H1 (cell line): Measurements from ENCODE around the gene TRAP1. TPM values are rescaled to one million over a fixed set of nuclear protein-coding genes. Genes with fewer than 3 reads are reported as not detected.

ENCODE experiments used
- CTCF ChIA-PET: fragments of 300-600 bp; sonication (Branson Sonifier 250); formaldehyde crosslinking; loops from one replicate; lab custom pipeline; 2021; ENCODE audit not compliant: partially characterized antibody; lab: Charles Lee
- POLR2A ChIA-PET: fragments of 300-600 bp; sonication (Branson Sonifier 250); formaldehyde crosslinking; loops from one replicate; lab custom pipeline; 2021; ENCODE audit warnings: inconsistent platforms; ENCODE audit not compliant: partially characterized antibody; lab: Charles Lee
- DNase-seq, 2 experiments: peaks; one replicate each; pipeline versions ENCODE4 v3.0.0 to v3.0.0-alpha.2; 2010 to 2022; ENCODE audit warnings: low spot score in 2 of 2, low read depth in 1 of 2, mixed read lengths in 1 of 2
- FAIRE-seq: peaks from 2 replicates; lab custom pipeline; 2011; peaks lifted over from hg19 to GRCh38; lab: Jason Lieb, UNC
- H2AFZ ChIP-seq: 2 replicates; pipeline ENCODE4 v1.8.1; 2012; ENCODE audit warnings: low read length, inconsistent platforms
- H2AK5ac ChIP-seq: 2 replicates; pipeline ENCODE4 v1.6.1; 2013; ENCODE audit warnings: low read depth, low read length
- H2BK120ac ChIP-seq: replicated peaks from 2 replicates; pipeline ENCODE3; 2013; ENCODE audit warnings: low read depth, low read length, inconsistent platforms
- H2BK12ac ChIP-seq: 2 replicates; pipeline ENCODE4 v1.6.1; 2013; ENCODE audit warnings: low read depth, low read length
- H2BK15ac ChIP-seq: 2 replicates; pipeline ENCODE4 v1.6.1; 2013; ENCODE audit warnings: low read length
- H2BK20ac ChIP-seq: 2 replicates; pipeline ENCODE4 v1.6.1; 2013; ENCODE audit warnings: low read length
- H2BK5ac ChIP-seq: 2 replicates; pipeline ENCODE4 v1.6.1; 2013; ENCODE audit warnings: low read depth, low read length
- H3K14ac ChIP-seq: 2 replicates; pipeline ENCODE4 v1.6.1; 2013; ENCODE audit warnings: inconsistent platforms; ENCODE audit not compliant: insufficient read length
- H3K18ac ChIP-seq: 2 replicates; pipeline ENCODE4 v1.6.1; 2013; ENCODE audit warnings: low read length; ENCODE audit errors: extremely low read depth
- H3K23ac ChIP-seq: 2 replicates; pipeline ENCODE4 v1.6.1; 2013; ENCODE audit warnings: inconsistent platforms; ENCODE audit not compliant: insufficient read length
- H3K23me2 ChIP-seq: 2 replicates; pipeline ENCODE4 v1.6.1; 2013; ENCODE audit warnings: low read depth, low read length
- H3K27ac ChIP-seq: 2 replicates; pipeline ENCODE4 v1.6.1; 2011; ENCODE audit warnings: low read depth, low read length, inconsistent platforms
- H3K27me3 ChIP-seq, 4 experiments: replicated peaks in 1 of 4; 1 replicate in 1 of 4; 2 replicates in 3 of 4; pipeline versions ENCODE4 v1.6.1 to v1.8.1; 2011 to 2013; ENCODE audit warnings: low read length in 3 of 4, mild to moderate bottlenecking in 3 of 4, inconsistent platforms in 2 of 4, mixed read lengths in 2 of 4, moderate library complexity in 1 of 4; ENCODE audit not compliant: control insufficient read depth in 3 of 4, insufficient read depth in 3 of 4; ENCODE audit errors: extremely low read depth in 1 of 4
- H3K36me3 ChIP-seq, 4 experiments: 2 replicates each; pipeline versions ENCODE4 v1.6.1 to v1.8.1; 2011 to 2013; ENCODE audit warnings: mild to moderate bottlenecking in 4 of 4, low read length in 3 of 4, moderate library complexity in 2 of 4, control low read depth in 1 of 4, inconsistent platforms in 1 of 4; ENCODE audit not compliant: insufficient read depth in 4 of 4, control insufficient read depth in 2 of 4
- H3K4ac ChIP-seq: replicated peaks from 2 replicates; pipeline ENCODE3; 2013; ENCODE audit warnings: low read length, low read depth, mixed read lengths, inconsistent platforms; ENCODE audit not compliant: insufficient read length
- H3K4me1 ChIP-seq, 4 experiments: replicated peaks in 1 of 4; 1 replicate in 1 of 4; 2 replicates in 3 of 4; pipeline versions ENCODE4 v1.6.1 to v1.8.1; 2011 to 2013; ENCODE audit warnings: low read length in 3 of 4, inconsistent platforms in 2 of 4, mixed read lengths in 1 of 4; ENCODE audit not compliant: insufficient read depth in 4 of 4, control insufficient read depth in 3 of 4
- H3K4me2 ChIP-seq, 2 experiments: 2 replicates each; pipeline versions ENCODE4 v1.6.1 to v1.8.1; 2011 to 2013; ENCODE audit warnings: low read depth in 2 of 2, low read length in 2 of 2, control low read depth in 1 of 2, inconsistent platforms in 1 of 2, mild to moderate bottlenecking in 1 of 2; ENCODE audit not compliant: insufficient read depth in 1 of 2
- H3K4me3 ChIP-seq, 4 experiments: fragments of 200-600, 300-600 bp in 1 of 4; sonication (generic), shearing (Covaris generic), sonication (Bioruptor Twin) in 1 of 4; 2 replicates each; pipeline versions ENCODE4 v1.5.1 to v1.8.1; 2011 to 2016; ENCODE audit warnings: low read length in 4 of 4, low read depth in 3 of 4, control low read depth in 2 of 4, inconsistent platforms in 2 of 4, mild to moderate bottlenecking in 2 of 4, mixed read lengths in 1 of 4, moderate library complexity in 1 of 4; ENCODE audit not compliant: insufficient read depth in 2 of 4; ENCODE audit errors: extremely low read depth in 1 of 4
- H3K56ac ChIP-seq: replicated peaks from 2 replicates; pipeline ENCODE3; 2013; ENCODE audit warnings: low read depth, mild to moderate bottlenecking, mixed read lengths, low read length, inconsistent platforms; ENCODE audit not compliant: insufficient read length
- H3K79me1 ChIP-seq: 2 replicates; pipeline ENCODE4 v1.6.1; 2013; ENCODE audit warnings: low read depth, low read length, control low read depth
- H3K79me2 ChIP-seq, 2 experiments: 2 replicates each; pipeline versions ENCODE4 v1.6.1 to v1.8.1; 2012 to 2013; ENCODE audit warnings: low read length in 2 of 2, mild to moderate bottlenecking in 2 of 2, inconsistent platforms in 1 of 2; ENCODE audit not compliant: insufficient read depth in 2 of 2, control insufficient read depth in 1 of 2
- H3K9ac ChIP-seq, 4 experiments: replicated peaks in 1 of 4; 1 replicate in 1 of 4; 2 replicates in 3 of 4; pipeline versions ENCODE4 v1.6.1 to v1.8.1; 2011 to 2013; ENCODE audit warnings: low read depth in 3 of 4, low read length in 3 of 4, control low read depth in 2 of 4, mild to moderate bottlenecking in 2 of 4, moderate library complexity in 2 of 4, inconsistent platforms in 1 of 4; ENCODE audit errors: extremely low read depth in 1 of 4
- H3K9me3 ChIP-seq, 2 experiments: 2 replicates each; pipeline versions ENCODE4 v1.6.1 to v1.8.1; 2012 to 2013; ENCODE audit warnings: mild to moderate bottlenecking in 2 of 2, moderate library complexity in 2 of 2, control low read depth in 1 of 2, inconsistent platforms in 1 of 2, low read depth in 1 of 2, low read length in 1 of 2, mixed read lengths in 1 of 2; ENCODE audit not compliant: insufficient read depth in 2 of 2
- H4K20me1 ChIP-seq, 2 experiments: replicated peaks in 1 of 2; 2 replicates each; pipeline versions ENCODE3 to v1.8.1; 2011 to 2013; ENCODE audit warnings: inconsistent platforms in 2 of 2, low read length in 2 of 2, mild to moderate bottlenecking in 1 of 2; ENCODE audit not compliant: insufficient read depth in 2 of 2, control insufficient read depth in 1 of 2
- H4K5ac ChIP-seq: 2 replicates; pipeline ENCODE4 v1.6.1; 2013; ENCODE audit warnings: low read length, low read depth, mixed read lengths, inconsistent platforms; ENCODE audit not compliant: insufficient read length
- H4K8ac ChIP-seq: 2 replicates; pipeline ENCODE4 v1.8.0; 2013; ENCODE audit warnings: mild to moderate bottlenecking, moderate library complexity, low read length, inconsistent platforms; ENCODE audit not compliant: insufficient read depth; ENCODE audit errors: extremely low read depth
- H4K91ac ChIP-seq: replicated peaks from 2 replicates; pipeline ENCODE3; 2013; ENCODE audit warnings: low read length, mixed read lengths, inconsistent platforms; ENCODE audit not compliant: insufficient read length
- CTBP2 ChIP-seq: IDR thresholded peaks from 2 replicates; pipeline ENCODE4 v1.7.0; 2011; ENCODE audit warnings: borderline replicate concordance, mild to moderate bottlenecking, moderate library complexity, mixed read lengths, low read length; ENCODE audit not compliant: insufficient read depth, insufficient read length
- E2F6 ChIP-seq: IDR thresholded peaks from 2 replicates; pipeline ENCODE4 v1.6.1; 2012; ENCODE audit warnings: inconsistent platforms
- FOSL1 ChIP-seq: IDR thresholded peaks from 2 replicates; pipeline ENCODE4 v1.6.1; 2011; ENCODE audit warnings: mild to moderate bottlenecking, low read depth, low read length, moderate library complexity; ENCODE audit not compliant: insufficient read depth
- GABPA ChIP-seq: IDR thresholded peaks from 2 replicates; pipeline ENCODE4 v1.6.1; 2011; ENCODE audit warnings: mild to moderate bottlenecking, low read length, moderate library complexity, borderline replicate concordance; ENCODE audit not compliant: insufficient read depth
- MAX ChIP-seq: IDR thresholded peaks from 2 replicates; pipeline ENCODE4 v1.6.1; 2012; ENCODE audit warnings: inconsistent platforms
- SRF ChIP-seq: IDR thresholded peaks from 2 replicates; pipeline ENCODE4 v1.6.1; 2011; ENCODE audit warnings: mild to moderate bottlenecking, low read depth, low read length, moderate library complexity
- TAF7 ChIP-seq: optimal IDR thresholded peaks from 2 replicates; pipeline ENCODE3; 2011; ENCODE audit warnings: low read depth, mild to moderate bottlenecking, inconsistent platforms, low read length, moderate library complexity, borderline replicate concordance
- USF2 ChIP-seq: IDR thresholded peaks from 2 replicates; pipeline ENCODE4 v1.6.1; 2011; ENCODE audit warnings: low read length, improper control_type of control experiment
- WGBS, 2 experiments: shearing (Covaris generic) in 1 of 2; methylation state at CpG; one replicate each; pipeline versions ENCODE4 v1.1.6 to v1.1.7; 2013 to 2015; ENCODE audit warnings: low lambda C conversion rate in 2 of 2, mixed read lengths in 2 of 2, inconsistent platforms in 1 of 2, low coverage in 1 of 2, missing lambda C conversion rate in 1 of 2; ENCODE audit not compliant: insufficient replicate concordance in 2 of 2, insufficient coverage in 1 of 2, insufficient read length in 1 of 2; ENCODE audit errors: extremely low coverage in 1 of 2, missing lambda C conversion rate in 1 of 2; 5-methylcytosine and 5-hydroxymethylcytosine counted together
- polyA plus RNA-seq, 7 experiments: library from polyadenylated mRNA; depleted of rRNA in 3 of 7; stranded (reverse) in 5 of 7; unstranded in 2 of 7; fragments of >200 nt in 5 of 7; fragments of 200-250 nt in 2 of 7; gene quantifications; 1 replicate in 5 of 7; 2 replicates in 1 of 7; 4 replicates in 1 of 7; pipeline versions ENCODE4 v1.2.1 to v1.2.3, GENCODE V29; 2011 to 2013; ENCODE audit warnings: missing spikeins in 2 of 7, mixed read lengths in 2 of 7
- total RNA-seq: library from RNA; stranded (reverse); fragmentation: NEBNext Ultra II Directional; extraction: Animal tissue kit (Norgen Biotek cat#: 25700); gene quantifications from 2 replicates; pipeline ENCODE4 v1.2.1, GENCODE V29; 2021

The TRAP1 gene
- total and polyA plus RNA-seq, 2 of the 8 experiments (the other 6 are each of a cell fraction or from before 2014, with no cell fraction given) = 215 to 283 TPM

GRCh38 chr16:3638916-3639644 lies 78.2 kb downstream of the TRAP1 start:
- Histone ChIP-seq H3K56ac (no peak overlapping the region), H3K9ac (no peak overlapping the region; a peak in 1 of 7 replicates), H3K4me2 (no peak overlapping the region), H4K91ac (no peak overlapping the region), H3K4me3 (no peak overlapping the region), H2BK120ac (no peak overlapping the region), H3K18ac (0 out of 2 replicates have a peak overlapping the region, but pooled peaks have one; percentile 25), H2BK20ac (peak overlapping the region; percentile 13; the same call in 1 of the 2 replicates), H3K36me3 (no peaks in the 10 kb centered on the region), H3K9me3 (no peaks in the 10 kb centered on the region), H4K20me1 (no peaks in the 10 kb centered on the region), H3K23ac (no peak overlapping the region), H3K79me2 (no peaks in the 10 kb centered on the region), H2AFZ (no peak overlapping the region), H2BK12ac (no peak overlapping the region), H3K27me3 (no peaks in the 10 kb centered on the region), H2BK5ac (peak overlapping the region; percentile 20; the same call in 1 of the 2 replicates), H4K8ac (no peak overlapping the region), H3K23me2 (no peaks in the 10 kb centered on the region), H3K79me1 (peaks cover 4% of the 10 kb centered on the region), H2AK5ac (no peak overlapping the region; the same call in 1 of the 2 replicates), H4K5ac (peak overlapping the region; percentile 13), H3K14ac (no peak overlapping the region), H2BK15ac (0 out of 2 replicates have a peak overlapping the region, but pooled peaks have one; percentile 48), H3K4me1 (peaks cover 6 to 20% (median 13%) of the 10 kb centered on the region in 4 experiments; a peak in 6 of 7 replicates), H3K27ac (no peak overlapping the region), H3K4ac (peak overlapping the region; percentile 4)
- ChIA-PET CTCF (interaction anchor here (0.6 to 2.4 kb wide), 5 partner anchors 8 to 1645 kb away, joined by 3 to 10 read pairs (median 4); no protein-coding TSS in a partner anchor), POLR2A (interaction anchor here (1.2 to 2.4 kb wide), 2 partner anchors 10 to 12 kb away, joined by 4 to 10 read pairs; no protein-coding TSS in a partner anchor)
- TF ChIP-seq USF2 (no peak), GABPA (no peak), CTBP2 (no peak), FOSL1 (no peak), MAX (peak; percentile 80), E2F6 (peak; percentile 71), SRF (no peak), TAF7 (no peak)
- peak; percentile 24 for FAIRE-seq
- 81% methylated on average over 13 of the region's 13 CpGs; no CpG with 5 or more reads in 1 of the 2 experiments for WGBS, 2 experiments
- DNase-seq = no peak
